ENCODE results near the gene DENND1A.

Gene DENND1A

DNA sequence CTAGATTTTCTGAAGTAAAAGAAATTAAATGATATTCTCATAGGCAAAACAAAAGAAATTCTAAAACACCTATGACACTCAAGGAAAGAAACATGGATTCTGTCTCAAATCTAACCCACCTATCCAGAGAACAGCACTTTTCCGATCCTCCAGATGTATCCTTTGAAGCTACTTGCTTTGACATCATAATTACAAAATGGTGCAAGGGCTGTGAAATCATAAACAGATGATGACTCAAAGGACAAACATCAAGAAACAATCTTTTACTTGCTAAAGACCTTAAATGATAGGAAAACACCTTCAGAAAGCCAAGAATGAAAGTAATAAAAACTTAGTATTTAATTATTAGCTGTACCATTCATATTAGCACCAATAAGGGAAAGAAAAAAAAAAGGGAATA is 202.6 kb downstream of the DENND1A start:
- Mint-ChIP-seq H3K36me3 (ENCODE audit: low read depth) (peaks cover 48% of the 10 kb centered on the region), H3K27ac (no peak overlapping the region), H3K4me3 (no peak overlapping the region), H3K4me1 (peaks cover 24% of the 10 kb centered on the region), H3K27me3 (ENCODE audit: low read depth, poor library complexity) (no peaks in the 10 kb centered on the region), H3K9me3 (peaks cover 51% of the 10 kb centered on the region)
- no peak for DNase-seq
- no peak for TF ChIP-seq CTCF (IDR thresholded peaks at IDR 0.05)

DNA sequence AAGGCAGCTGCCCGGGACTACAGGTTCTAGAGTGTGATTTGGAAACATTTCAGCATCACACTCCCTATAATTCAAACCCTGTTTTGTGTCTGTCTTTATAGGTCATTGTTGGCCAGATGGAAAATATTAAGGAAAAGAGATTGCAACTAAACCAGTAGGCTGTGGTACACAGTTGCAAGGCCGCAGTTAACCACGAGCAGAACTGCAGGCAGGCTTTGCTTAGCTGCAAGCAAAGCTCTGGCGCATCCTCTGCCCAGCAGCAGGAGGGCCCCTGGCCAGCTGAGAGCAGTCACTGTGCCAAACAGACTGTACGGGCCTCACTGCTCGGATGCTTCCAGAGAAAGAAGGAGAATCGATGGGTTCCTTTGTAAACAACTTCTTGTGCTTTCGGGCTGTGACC is 204.5 kb downstream of the DENND1A start:
- no peak for TF ChIP-seq CTCF (IDR thresholded peaks at IDR 0.05)
- Mint-ChIP-seq H3K4me3 (no peak overlapping the region), H3K27me3 (ENCODE audit: low read depth, poor library complexity) (no peaks in the 10 kb centered on the region), H3K9me3 (peaks cover 65% of the 10 kb centered on the region), H3K4me1 (peaks cover 24% of the 10 kb centered on the region), H3K27ac (no peak overlapping the region), H3K36me3 (ENCODE audit: low read depth) (peaks cover 57% of the 10 kb centered on the region)
- peak; percentile 39 for DNase-seq

- H3K36me3 Mint-ChIP-seq (ENCODE audit: low read depth) = peaks cover 55% of the 10 kb centered on the region
- no peak overlapping the region for H3K4me3 Mint-ChIP-seq
- H3K4me1 Mint-ChIP-seq = peaks cover 24% of the 10 kb centered on the region
- no peaks in the 10 kb centered on the region for H3K27me3 Mint-ChIP-seq (ENCODE audit: low read depth, poor library complexity)
- H3K27ac Mint-ChIP-seq = no peak overlapping the region
- H3K9me3 Mint-ChIP-seq = peaks cover 63% of the 10 kb centered on the region
- TF ChIP-seq CTCF (IDR thresholded peaks at IDR 0.05) = no peak
- no peak for DNase-seq
Observed at GRCh38 chr9:123724211-123724796, 205.6 kb downstream of the DENND1A start.

DNA sequence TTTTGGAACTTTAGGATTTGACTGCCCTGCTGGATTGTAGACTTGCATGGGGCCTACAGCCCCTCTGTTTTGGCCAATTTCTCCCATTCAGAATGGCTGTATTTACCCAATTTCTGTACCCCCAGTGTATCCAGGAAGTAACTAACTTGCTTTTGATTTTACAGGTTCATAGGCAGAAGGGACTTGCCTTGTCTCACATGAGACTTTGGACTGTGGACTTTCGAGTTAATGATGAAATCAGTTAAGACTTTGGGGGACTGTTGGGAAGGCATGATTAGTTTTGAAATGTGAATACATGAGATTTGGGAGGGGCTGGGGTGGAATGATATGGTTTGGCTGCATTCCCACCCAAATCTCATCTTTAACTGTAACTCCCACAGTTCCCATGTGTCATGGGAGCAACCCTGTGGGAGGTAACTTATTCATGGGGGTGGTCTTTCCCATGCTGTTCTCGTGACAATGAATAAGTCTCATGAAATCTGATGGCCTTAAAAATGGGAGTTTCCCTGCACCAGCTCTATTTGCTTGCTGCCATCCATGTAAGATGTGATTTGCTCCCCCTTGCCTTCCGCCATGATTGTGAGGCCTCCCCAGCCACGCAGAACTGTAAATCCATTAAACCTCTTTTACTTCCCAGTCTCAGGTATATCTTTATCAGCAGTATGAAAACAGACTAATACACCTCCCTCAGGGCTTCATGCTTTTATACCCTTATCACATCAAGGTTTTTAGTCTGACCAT is 206.6 kb downstream of the DENND1A start:
- peaks cover 61% of the 10 kb centered on the region for H3K9me3 Mint-ChIP-seq
- no peak overlapping the region for H3K4me3 Mint-ChIP-seq
- H3K27me3 Mint-ChIP-seq (ENCODE audit: low read depth, poor library complexity) = no peaks in the 10 kb centered on the region
- peaks cover 24% of the 10 kb centered on the region for H3K4me1 Mint-ChIP-seq
- no peak for TF ChIP-seq CTCF (IDR thresholded peaks at IDR 0.05)
- DNase-seq = no peak
- H3K36me3 Mint-ChIP-seq (ENCODE audit: low read depth) = peaks cover 51% of the 10 kb centered on the region
- no peak overlapping the region for H3K27ac Mint-ChIP-seq

GRCh38 chr9:123722378-123722777 is 207.5 kb downstream of the DENND1A start:
- peaks cover 61% of the 10 kb centered on the region for H3K9me3 Mint-ChIP-seq
- no peak for DNase-seq
- peaks cover 51% of the 10 kb centered on the region for H3K36me3 Mint-ChIP-seq (ENCODE audit: low read depth)
- H3K4me3 Mint-ChIP-seq = no peak overlapping the region
- no peak for TF ChIP-seq CTCF (IDR thresholded peaks at IDR 0.05)
- peaks cover 31% of the 10 kb centered on the region for H3K4me1 Mint-ChIP-seq
- no peak overlapping the region for H3K27ac Mint-ChIP-seq
- no peaks in the 10 kb centered on the region for H3K27me3 Mint-ChIP-seq (ENCODE audit: low read depth, poor library complexity)

DNA sequence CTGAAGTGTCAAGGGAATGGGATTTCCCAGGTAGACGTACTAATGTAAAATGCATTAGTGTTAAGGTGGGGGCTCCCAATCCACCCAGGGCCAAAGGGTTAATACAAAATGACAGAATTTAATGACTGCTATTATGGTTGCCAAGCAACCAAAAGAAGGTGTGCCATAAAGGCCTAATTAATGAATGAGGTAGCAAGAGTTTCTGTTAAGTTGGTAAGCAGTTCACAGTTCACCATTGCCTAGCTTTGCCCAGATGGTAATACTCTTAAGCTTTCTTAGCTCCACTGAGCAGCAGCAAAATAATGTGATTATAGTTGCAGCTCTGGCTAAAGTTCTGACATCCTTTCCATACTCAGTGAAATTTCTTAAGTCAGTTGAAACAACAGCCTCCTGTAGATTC is 211.7 kb downstream of the DENND1A start:
- DNase-seq = no peak
- Mint-ChIP-seq H3K4me1 (peaks cover 24% of the 10 kb centered on the region), H3K27me3 (ENCODE audit: low read depth, poor library complexity) (no peaks in the 10 kb centered on the region), H3K36me3 (ENCODE audit: low read depth) (peaks cover 41% of the 10 kb centered on the region), H3K4me3 (no peak overlapping the region), H3K27ac (no peak overlapping the region), H3K9me3 (peaks cover 46% of the 10 kb centered on the region)
- TF ChIP-seq CTCF (IDR thresholded peaks at IDR 0.05) = no peak
